Stimulated activated CD8-positive, alpha-beta memory T cell treated with anti-CD3 and anti-CD28 coated beads, Interleukin-7, amount 100 ng/mL, for 4 hours (primary cell): Measurements from ENCODE around the gene FAM3B.

ENCODE experiments used
- DNase-seq, 2 donors: peaks; one replicate each; pipeline ENCODE4 v3.0.0-alpha.2; 2020; ENCODE audit warnings: low read depth in 2 of 2

FAM3B gene

GRCh38 chr21:41398251-41398650 is 81.7 kb downstream of the FAM3B start:
- no peak for DNase-seq

- DNase-seq = no peak
Observed at GRCh38 chr21:41398831-41399230, 82.2 kb downstream of the FAM3B start.

GRCh38 chr21:41399246-41399800 is 82.7 kb downstream of the FAM3B start:
- DNase-seq = no peak

- DNase-seq = no peak
Observed at GRCh38 chr21:41402231-41402630, 85.6 kb downstream of the FAM3B start.

- no peak for DNase-seq
Observed at GRCh38 chr21:41402796-41403195, 86.2 kb downstream of the FAM3B start.

- no peak for DNase-seq
Observed at GRCh38 chr21:41403331-41403730, 86.7 kb downstream of the FAM3B start.

GRCh38 chr21:41403966-41404365 is 87.4 kb downstream of the FAM3B start:
- DNase-seq = no peak

- DNase-seq = no peak
Observed at GRCh38 chr21:41405321-41405720, 88.7 kb downstream of the FAM3B start.

- no peak for DNase-seq
Observed at GRCh38 chr21:41406340-41406739, 89.7 kb downstream of the FAM3B start.
